ENCODE measurements around the gene TYRO3.
"Not testable (repeated sequence)": the region's sequence is repeated elsewhere in the genome, so short reads cannot be mapped to it uniquely, and the experiment has no call there.

The TYRO3 gene

GRCh38 chr15:41562784-41563198 is 3.8 kb downstream of the TYRO3 start:
- Mint-ChIP-seq H3K4me3 (no peak overlapping the region), H3K9me3 (no peaks in the 10 kb centered on the region), H3K27ac (no peak overlapping the region), H3K4me1 (peaks cover 21% of the 10 kb centered on the region), H3K36me3 (peaks cover 4% of the 10 kb centered on the region)
- DNase-seq (ENCODE audit: low spot score in 2 of 2): no peak
- no peak for ATAC-seq

GRCh38 chr15:41564286-41564959 is 5.4 kb downstream of the TYRO3 start:
- Mint-ChIP-seq H3K9me3 (no peaks in the 10 kb centered on the region), H3K4me1 (peaks cover 12% of the 10 kb centered on the region), H3K36me3 (no peaks in the 10 kb centered on the region), H3K4me3 (no peak overlapping the region), H3K27ac (no peak overlapping the region)
- ATAC-seq (no peak), DNase-seq (ENCODE audit: low spot score in 2 of 2) (no peak)

DNA sequence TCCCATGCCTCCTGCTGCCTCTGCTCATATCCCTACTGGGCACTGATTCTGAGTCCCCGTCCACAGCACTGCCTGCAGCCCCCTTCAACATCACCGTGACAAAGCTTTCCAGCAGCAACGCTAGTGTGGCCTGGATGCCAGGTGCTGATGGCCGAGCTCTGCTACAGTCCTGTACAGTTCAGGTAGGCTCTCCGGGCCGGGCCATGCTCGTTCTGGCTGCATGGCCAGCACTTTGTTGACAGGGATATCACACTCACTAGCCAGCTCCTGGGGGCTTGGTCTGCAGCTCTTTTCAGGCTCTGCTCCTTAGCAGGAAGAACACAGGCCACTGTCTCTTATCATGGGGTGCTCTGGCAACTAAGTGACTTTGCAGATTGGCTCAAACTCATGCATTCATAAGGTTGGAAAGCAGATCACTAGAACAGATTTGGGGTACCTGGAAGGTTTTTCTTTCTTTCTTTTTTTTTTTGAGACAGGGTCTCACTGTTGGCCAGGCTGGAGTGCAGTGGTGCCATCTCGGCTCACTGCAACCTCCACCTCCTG is 6.0 kb downstream of the TYRO3 start:
- no peaks in the 10 kb centered on the region for H3K9me3 Mint-ChIP-seq
- DNase-seq (ENCODE audit: low spot score in 2 of 2) (no peak), ATAC-seq (no peak)
- no peaks in the 10 kb centered on the region for H3K36me3 Mint-ChIP-seq
- H3K4me1 Mint-ChIP-seq: peaks cover 7% of the 10 kb centered on the region
- H3K27ac Mint-ChIP-seq: no peak overlapping the region
- no peak overlapping the region for H3K4me3 Mint-ChIP-seq

DNA sequence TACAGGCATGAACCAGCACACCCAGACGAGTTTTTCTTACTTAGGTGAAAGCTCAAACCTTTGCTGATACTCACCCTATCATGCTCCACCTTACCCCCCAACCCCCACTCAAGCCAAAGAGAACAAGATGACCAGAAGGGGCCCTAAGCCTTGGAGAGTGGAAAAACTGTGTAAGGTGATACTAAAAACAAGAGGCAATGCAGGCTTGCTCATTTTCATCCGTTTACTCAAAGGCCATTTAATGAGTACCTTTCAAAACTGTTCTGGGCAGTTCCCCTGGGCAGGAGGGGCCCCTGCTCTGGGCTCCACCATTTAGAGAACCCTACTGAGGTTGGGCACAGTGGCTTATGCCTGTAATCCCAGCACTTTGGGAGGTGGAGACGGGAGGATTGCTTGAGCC is 6.7 kb downstream of the TYRO3 start:
- H3K27ac Mint-ChIP-seq: no peak overlapping the region
- H3K36me3 Mint-ChIP-seq: no peaks in the 10 kb centered on the region
- no peaks in the 10 kb centered on the region for H3K9me3 Mint-ChIP-seq

DNA sequence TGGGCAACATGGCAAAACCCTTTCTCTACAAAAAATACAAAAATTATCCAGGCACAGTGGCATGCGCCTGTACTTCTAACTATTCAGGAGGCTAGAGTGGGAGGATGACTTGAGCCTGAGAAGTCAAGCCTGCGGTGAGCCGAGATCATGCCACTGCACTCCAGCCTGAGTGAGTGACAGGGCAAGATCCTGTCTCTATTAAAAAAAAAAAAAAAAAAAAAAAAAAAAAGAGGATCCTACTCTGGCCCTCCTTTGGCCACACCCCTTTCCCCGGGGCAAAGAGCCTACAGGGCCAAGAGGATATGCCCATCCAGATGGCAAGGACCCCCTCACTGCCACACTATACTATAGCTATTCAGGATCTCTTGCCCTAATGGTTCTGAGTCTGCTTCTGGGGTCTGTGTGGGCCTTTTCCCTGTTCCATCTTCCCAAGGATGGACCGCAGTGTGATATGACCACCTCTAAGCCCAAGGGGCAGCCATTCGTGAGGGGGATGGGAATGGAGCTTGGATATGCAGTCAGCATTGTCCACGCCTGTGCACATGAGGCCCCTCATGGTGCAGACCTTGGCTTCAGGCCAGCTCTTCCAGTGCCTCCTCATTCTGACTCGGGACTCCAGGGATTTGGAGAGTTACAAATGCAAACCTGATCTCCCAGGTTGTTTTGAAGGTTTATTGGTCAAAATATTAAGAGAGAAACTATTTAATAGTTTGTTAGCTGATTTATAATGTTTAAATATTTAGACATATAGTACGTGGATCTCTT is 7.3 kb downstream of the TYRO3 start:
- Mint-ChIP-seq H3K4me3 (no peak overlapping the region), H3K9me3 (no peaks in the 10 kb centered on the region), H3K27ac (no peak overlapping the region), H3K36me3 (no peaks in the 10 kb centered on the region), H3K4me1 (peaks cover 6% of the 10 kb centered on the region)
- no peak for DNase-seq (ENCODE audit: low spot score in 2 of 2)
- no peak for ATAC-seq

More for the DNA sequence above, 6.7 kb downstream of the TYRO3 start:
- Mint-ChIP-seq H3K4me3 (no peak overlapping the region), H3K4me1 (peaks cover 4% of the 10 kb centered on the region)
- DNase-seq (ENCODE audit: low spot score in 2 of 2) (no peak), ATAC-seq (no peak)

- H3K27ac Mint-ChIP-seq: no peak overlapping the region
- DNase-seq (ENCODE audit: low spot score in 2 of 2) (no peak), ATAC-seq (no peak)
- no peak overlapping the region for H3K4me3 Mint-ChIP-seq
- H3K36me3 Mint-ChIP-seq: no peaks in the 10 kb centered on the region
- H3K4me1 Mint-ChIP-seq: peaks cover 6% of the 10 kb centered on the region
- H3K9me3 Mint-ChIP-seq: no peaks in the 10 kb centered on the region
These were observed 8.2 kb downstream of the TYRO3 start for GRCh38 chr15:41567261-41567660.

GRCh38 chr15:41567862-41568261 is 8.8 kb downstream of the TYRO3 start:
- Mint-ChIP-seq H3K4me3 (no peak overlapping the region), H3K4me1 (peaks cover 6% of the 10 kb centered on the region), H3K36me3 (no peaks in the 10 kb centered on the region), H3K27ac (no peak overlapping the region), H3K9me3 (no peaks in the 10 kb centered on the region)
- ATAC-seq (no peak), DNase-seq (ENCODE audit: low spot score in 2 of 2) (no peak)

DNA sequence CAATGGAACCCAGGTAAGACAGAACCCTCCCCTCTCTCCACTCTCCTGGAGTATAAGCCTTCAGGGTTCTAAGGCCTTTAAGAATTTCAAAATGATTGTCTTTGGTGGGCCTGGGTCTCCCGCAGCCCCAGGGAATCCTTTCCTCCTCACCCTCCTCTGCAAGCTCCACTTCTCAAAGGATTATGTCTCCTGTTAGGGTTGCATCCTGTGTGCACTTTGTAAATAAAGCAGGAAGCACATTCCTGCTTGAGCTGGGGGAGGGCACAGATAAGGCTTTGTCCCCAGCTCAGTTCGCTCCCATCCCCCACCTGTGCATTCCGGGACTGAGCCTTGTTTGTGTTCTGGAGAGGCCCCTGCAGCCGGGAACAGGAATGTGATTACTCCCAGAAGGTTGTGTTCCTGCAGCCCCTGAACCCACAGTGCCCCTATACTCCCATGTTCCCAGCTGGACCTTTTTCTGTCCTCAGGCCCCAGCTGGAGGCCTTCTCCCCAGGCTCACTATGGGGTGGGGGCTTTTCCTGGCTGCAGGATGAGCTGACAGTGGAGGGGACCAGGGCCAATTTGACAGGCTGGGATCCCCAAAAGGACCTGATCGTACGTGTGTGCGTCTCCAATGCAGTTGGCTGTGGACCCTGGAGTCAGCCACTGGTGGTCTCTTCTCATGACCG is 9.5 kb downstream of the TYRO3 start:
- no peak for DNase-seq (ENCODE audit: low spot score in 2 of 2)
- peaks cover 6% of the 10 kb centered on the region for H3K4me1 Mint-ChIP-seq

GRCh38 chr15:41569232-41569631 is 10.2 kb downstream of the TYRO3 start:
- DNase-seq (ENCODE audit: low spot score in 2 of 2); H3K9me3 Mint-ChIP-seq; H3K36me3 Mint-ChIP-seq; ATAC-seq; H3K4me3 Mint-ChIP-seq; H3K4me1 Mint-ChIP-seq; H3K27ac Mint-ChIP-seq: not testable (repeated sequence)

More for the DNA sequence above, 9.5 kb downstream of the TYRO3 start:
- H3K4me3 Mint-ChIP-seq: no peak overlapping the region
- ATAC-seq: no peak
- H3K9me3 Mint-ChIP-seq: no peaks in the 10 kb centered on the region
- no peaks in the 10 kb centered on the region for H3K36me3 Mint-ChIP-seq
- H3K27ac Mint-ChIP-seq: no peak overlapping the region

GRCh38 chr15:41570764-41571163 is 11.8 kb downstream of the TYRO3 start:
- DNase-seq (ENCODE audit: low spot score in 2 of 2) (no peak), ATAC-seq (no peak)
- Mint-ChIP-seq H3K27ac (no peak overlapping the region), H3K4me3 (no peak overlapping the region), H3K9me3 (no peaks in the 10 kb centered on the region), H3K4me1 (peaks cover 6% of the 10 kb centered on the region), H3K36me3 (no peaks in the 10 kb centered on the region)

DNA sequence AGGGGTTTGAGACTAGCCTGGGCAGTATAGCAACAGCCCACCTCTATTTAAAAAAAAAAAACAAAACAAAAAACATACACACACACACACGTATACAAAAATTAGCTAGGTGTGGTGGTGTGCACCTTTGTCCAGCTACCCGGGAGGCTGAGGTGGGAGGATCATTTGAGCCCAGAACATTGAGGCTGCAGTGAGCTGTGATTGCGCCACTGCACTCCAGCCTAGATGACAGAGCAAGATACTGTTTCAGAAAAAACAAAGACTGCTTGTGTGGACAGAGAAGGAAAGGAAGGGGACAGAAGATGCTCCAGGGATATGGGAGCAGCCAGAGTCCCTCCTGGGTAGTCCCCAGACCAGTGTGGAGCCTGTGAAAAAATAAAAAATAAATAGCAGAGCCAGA is 12.9 kb downstream of the TYRO3 start:
- no peaks in the 10 kb centered on the region for H3K9me3 Mint-ChIP-seq
- H3K36me3 Mint-ChIP-seq: no peaks in the 10 kb centered on the region
- DNase-seq (ENCODE audit: low spot score in 2 of 2) (no peak), ATAC-seq (no peak)
- peaks cover 6% of the 10 kb centered on the region for H3K4me1 Mint-ChIP-seq
- no peak overlapping the region for H3K27ac Mint-ChIP-seq
- no peak overlapping the region for H3K4me3 Mint-ChIP-seq

DNA sequence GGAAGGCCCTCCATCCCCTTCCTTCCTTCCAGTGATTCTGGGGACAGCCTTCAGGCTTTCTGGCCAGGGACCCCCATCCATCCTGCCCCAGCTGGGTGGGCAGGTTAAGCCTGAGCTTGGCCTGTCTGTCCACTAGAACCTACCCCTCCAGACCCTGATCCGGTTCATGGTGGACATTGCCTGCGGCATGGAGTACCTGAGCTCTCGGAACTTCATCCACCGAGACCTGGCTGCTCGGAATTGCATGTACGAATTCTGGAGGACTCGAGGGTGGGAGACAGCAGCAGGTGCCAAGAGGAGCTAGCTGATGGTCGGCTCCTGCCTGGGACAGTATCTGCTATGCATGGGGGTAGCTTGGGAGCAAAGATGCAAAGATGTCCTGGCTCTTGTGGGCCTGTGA is 13.9 kb downstream of the TYRO3 start:
- Mint-ChIP-seq H3K4me3 (no peak overlapping the region), H3K4me1 (peaks cover 6% of the 10 kb centered on the region), H3K27ac (no peak overlapping the region), H3K9me3 (no peaks in the 10 kb centered on the region), H3K36me3 (no peaks in the 10 kb centered on the region)
- DNase-seq (ENCODE audit: low spot score in 2 of 2) (no peak), ATAC-seq (no peak)

DNA sequence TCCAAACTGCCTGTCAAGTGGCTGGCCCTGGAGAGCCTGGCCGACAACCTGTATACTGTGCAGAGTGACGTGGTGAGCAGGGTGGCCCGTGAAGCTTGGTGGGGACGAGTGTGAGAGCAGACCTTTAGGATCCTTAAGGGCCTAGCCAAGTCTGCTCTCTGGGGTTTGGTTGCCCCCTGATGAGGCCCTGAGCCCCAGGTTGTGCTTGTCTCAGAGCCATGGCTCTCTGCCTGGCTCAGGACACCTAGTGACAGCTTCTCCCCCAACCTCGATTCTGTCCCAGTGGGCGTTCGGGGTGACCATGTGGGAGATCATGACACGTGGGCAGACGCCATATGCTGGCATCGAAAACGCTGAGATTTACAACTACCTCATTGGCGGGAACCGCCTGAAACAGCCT is 14.4 kb downstream of the TYRO3 start:
- ATAC-seq: no peak
- DNase-seq (ENCODE audit: low spot score in 2 of 2): no peak
- Mint-ChIP-seq H3K4me1 (peaks cover 6% of the 10 kb centered on the region), H3K36me3 (no peaks in the 10 kb centered on the region), H3K9me3 (no peaks in the 10 kb centered on the region), H3K4me3 (no peak overlapping the region), H3K27ac (no peak overlapping the region)

GRCh38 chr15:41574158-41574557 is 15.1 kb downstream of the TYRO3 start:
- ATAC-seq: no peak
- H3K4me3 Mint-ChIP-seq: no peak overlapping the region
- DNase-seq (ENCODE audit: low spot score in 2 of 2): no peak
- peaks cover 6% of the 10 kb centered on the region for H3K4me1 Mint-ChIP-seq
- no peaks in the 10 kb centered on the region for H3K9me3 Mint-ChIP-seq
- H3K36me3 Mint-ChIP-seq: no peaks in the 10 kb centered on the region
- no peak overlapping the region for H3K27ac Mint-ChIP-seq

DNA sequence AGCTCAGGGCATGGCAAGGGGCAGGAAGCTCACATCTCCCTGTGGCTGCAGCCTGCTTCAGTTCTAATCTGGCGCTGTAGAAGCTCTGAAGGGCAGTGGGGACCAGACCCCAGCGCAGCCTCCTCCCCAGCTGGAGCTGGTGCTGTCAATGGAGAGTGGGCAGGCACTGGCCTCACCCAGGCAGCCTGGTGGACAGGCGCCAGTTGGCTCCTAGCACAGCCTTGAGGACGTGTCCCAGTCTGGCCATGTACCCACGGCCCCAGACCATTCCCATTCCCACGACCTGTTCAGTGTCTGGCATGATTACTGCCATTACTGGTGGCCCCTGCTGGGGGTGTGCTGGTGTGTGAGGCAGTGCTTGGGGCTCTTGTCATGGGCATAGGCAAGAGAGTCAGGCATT is 16.3 kb downstream of the TYRO3 start:
- Mint-ChIP-seq H3K4me3 (no peak overlapping the region), H3K4me1 (peaks cover 6% of the 10 kb centered on the region), H3K27ac (no peak overlapping the region), H3K9me3 (no peaks in the 10 kb centered on the region), H3K36me3 (no peaks in the 10 kb centered on the region)
- DNase-seq (ENCODE audit: low spot score in 2 of 2): no peak
- no peak for ATAC-seq
